SK-N-SH treated with all-trans-retinoic acid at 6 μM for 48 hours (cell line): ENCODE data around the gene LPGAT1.

Experiments used
- ATAC-seq: fragments of 200-7000 bp; cut with Tn5 transposase; 3 replicates; pipeline ENCODE4 v1.9.1; 2020; ENCODE audit warnings: mild to moderate bottlenecking, moderate library complexity
- ARNTL ChIP-seq: fragments of 450-650 bp; formaldehyde crosslinking; IDR thresholded peaks from 2 replicates; pipeline ENCODE4 v1.5.0; 2020; ENCODE audit warnings: low read depth, mild to moderate bottlenecking, moderate library complexity, borderline replicate concordance
- BACH2 ChIP-seq: fragments of 250-450 bp; sonication (Bioruptor Pico); IDR thresholded peaks from 2 replicates; pipeline ENCODE4 v1.9.0; 2021; ENCODE audit warnings: mild to moderate bottlenecking, borderline replicate concordance
- GLIS3 ChIP-seq: fragments of 250-450 bp; sonication (Bioruptor Pico); IDR thresholded peaks from 2 replicates; pipeline ENCODE4 v1.5.0; 2020; ENCODE audit warnings: mild to moderate bottlenecking, moderate library complexity
- ISL1 ChIP-seq: fragments of 250-450 bp; sonication (Bioruptor Pico); IDR thresholded peaks from 2 replicates; pipeline ENCODE4 v2.1.2; 2022; ENCODE audit warnings: mild to moderate bottlenecking, moderate library complexity
- OSR1 ChIP-seq: fragments of 250-450 bp; sonication (Bioruptor Pico); IDR thresholded peaks from 2 replicates; pipeline ENCODE4 v1.8.0; 2022; ENCODE audit warnings: moderate library complexity, mild to moderate bottlenecking, inconsistent platforms
- PPARA ChIP-seq: fragments of 250-450 bp; sonication (Bioruptor Pico); IDR thresholded peaks from 2 replicates; pipeline ENCODE4 v1.5.0; 2020; ENCODE audit warnings: mild to moderate bottlenecking, borderline replicate concordance
- TCF4 ChIP-seq: fragments of 250-450 bp; sonication (Bioruptor Pico); IDR thresholded peaks from 2 replicates; pipeline ENCODE4 v1.8.0; 2021; ENCODE audit warnings: mild to moderate bottlenecking, moderate library complexity, borderline replicate concordance
- TOX ChIP-seq: fragments of 250-450 bp; sonication (Bioruptor Pico); IDR thresholded peaks from 2 replicates; pipeline ENCODE4 v1.8.0; 2021; ENCODE audit warnings: mild to moderate bottlenecking, moderate library complexity, borderline replicate concordance
- TSHZ2 ChIP-seq: fragments of 250-450 bp; sonication (Bioruptor Pico); IDR thresholded peaks from 2 replicates; pipeline ENCODE4 v1.5.0; 2020; ENCODE audit warnings: mild to moderate bottlenecking, moderate library complexity
- ZC3H10 ChIP-seq: fragments of 250-450 bp; sonication (Bioruptor Pico); IDR thresholded peaks from 2 replicates; pipeline ENCODE4 v1.5.1; 2021; ENCODE audit warnings: mild to moderate bottlenecking, moderate library complexity
- ZFP3 ChIP-seq: fragments of 250-450 bp; sonication (Bioruptor Pico); IDR thresholded peaks from 2 replicates; pipeline ENCODE4 v1.5.0; 2020; ENCODE audit warnings: mild to moderate bottlenecking, moderate library complexity
- ZFP30 ChIP-seq: fragments of 450-650 bp; formaldehyde crosslinking; IDR thresholded peaks from 2 replicates; pipeline ENCODE4 v1.5.0; 2022; ENCODE audit warnings: mild to moderate bottlenecking, moderate library complexity
- ZNF565 ChIP-seq: fragments of 450-650 bp; formaldehyde crosslinking; conservative IDR thresholded peaks from 2 replicates; pipeline ENCODE4 v1.5.0; 2020; ENCODE audit warnings: low read depth, mild to moderate bottlenecking, moderate library complexity
- ZNF70 ChIP-seq: fragments of 450-650 bp; formaldehyde crosslinking; IDR thresholded peaks from 2 replicates; pipeline ENCODE4 v1.5.0; 2020; ENCODE audit warnings: mild to moderate bottlenecking, moderate library complexity
- ZNF8 ChIP-seq: fragments of 450-650 bp; formaldehyde crosslinking; IDR thresholded peaks from 2 replicates; pipeline ENCODE4 v1.5.0; 2020; ENCODE audit warnings: mild to moderate bottlenecking, moderate library complexity
- TF ChIP-seq, protein P1 (sequence below): fragments of 250-450 bp; sonication (Bioruptor Pico); IDR thresholded peaks from 2 replicates; pipeline ENCODE4 v1.8.0; 2020; ENCODE audit warnings: mild to moderate bottlenecking, moderate library complexity, borderline replicate concordance
- TF ChIP-seq, protein P2 (sequence below): fragments of 250-450 bp; sonication (Bioruptor Pico); IDR thresholded peaks from 2 replicates; pipeline ENCODE4 v1.8.0; 2021; ENCODE audit warnings: low read depth, mild to moderate bottlenecking, moderate library complexity, borderline replicate concordance
- TF ChIP-seq, protein P3 (sequence below): fragments of 250-450 bp; sonication (Bioruptor Pico); IDR thresholded peaks from 2 replicates; pipeline ENCODE4 v1.5.1; 2021; ENCODE audit warnings: mild to moderate bottlenecking, moderate library complexity

Gene LPGAT1

DNA sequence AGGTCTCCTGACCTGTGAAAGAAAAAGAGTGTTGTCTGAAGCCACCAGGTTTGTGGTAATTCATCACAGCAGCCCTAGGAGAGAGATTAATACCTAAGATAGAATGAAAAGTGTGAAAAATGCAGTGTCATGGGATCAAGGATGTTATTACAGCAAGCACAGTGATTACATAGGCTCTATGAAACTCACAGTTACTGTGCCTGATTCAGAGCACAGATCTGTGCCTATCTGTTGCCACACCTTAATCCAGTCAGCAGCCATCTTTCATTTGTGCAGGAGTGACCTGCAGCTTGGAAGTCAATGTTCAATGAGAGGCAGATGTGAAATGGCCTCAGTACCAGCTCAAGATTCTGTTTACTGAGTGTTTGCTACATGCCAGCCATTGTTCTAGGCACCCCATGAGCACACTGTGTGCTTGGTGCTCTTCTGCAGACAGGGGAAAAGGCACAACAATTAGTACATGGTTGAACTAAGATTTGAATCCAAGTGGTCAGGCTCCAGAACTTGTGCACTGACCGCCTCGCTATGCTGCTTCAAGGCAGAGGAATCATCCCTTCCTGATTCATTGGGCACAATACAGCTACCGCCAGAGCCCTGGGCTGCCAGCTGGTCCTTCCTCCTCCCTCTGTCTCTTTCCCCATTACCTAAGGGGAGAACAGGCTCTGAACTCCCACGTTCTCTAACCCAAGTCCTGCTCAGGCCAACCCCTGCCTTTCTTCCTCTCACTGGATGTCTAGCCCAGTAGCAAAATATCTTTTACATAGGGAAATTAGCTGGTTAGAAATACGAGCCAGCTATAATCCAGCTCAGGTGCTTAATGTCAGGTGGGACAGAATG lies 98.9 kb downstream of the LPGAT1 start:
- ATAC-seq: no peak
- TF ChIP-seq GLIS3 (CRISPR knock-in tag): no peak
- TF ChIP-seq ZNF70: no peak
- TF ChIP-seq, protein P1, sequence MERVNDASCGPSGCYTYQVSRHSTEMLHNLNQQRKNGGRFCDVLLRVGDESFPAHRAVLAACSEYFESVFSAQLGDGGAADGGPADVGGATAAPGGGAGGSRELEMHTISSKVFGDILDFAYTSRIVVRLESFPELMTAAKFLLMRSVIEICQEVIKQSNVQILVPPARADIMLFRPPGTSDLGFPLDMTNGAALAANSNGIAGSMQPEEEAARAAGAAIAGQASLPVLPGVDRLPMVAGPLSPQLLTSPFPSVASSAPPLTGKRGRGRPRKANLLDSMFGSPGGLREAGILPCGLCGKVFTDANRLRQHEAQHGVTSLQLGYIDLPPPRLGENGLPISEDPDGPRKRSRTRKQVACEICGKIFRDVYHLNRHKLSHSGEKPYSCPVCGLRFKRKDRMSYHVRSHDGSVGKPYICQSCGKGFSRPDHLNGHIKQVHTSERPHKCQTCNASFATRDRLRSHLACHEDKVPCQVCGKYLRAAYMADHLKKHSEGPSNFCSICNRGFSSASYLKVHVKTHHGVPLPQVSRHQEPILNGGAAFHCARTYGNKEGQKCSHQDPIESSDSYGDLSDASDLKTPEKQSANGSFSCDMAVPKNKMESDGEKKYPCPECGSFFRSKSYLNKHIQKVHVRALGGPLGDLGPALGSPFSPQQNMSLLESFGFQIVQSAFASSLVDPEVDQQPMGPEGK: no peak
- no peak for TF ChIP-seq ZFP3
- no peak for TF ChIP-seq ZNF8 (CRISPR knock-in tag)
- no peak for TF ChIP-seq ARNTL (CRISPR knock-in tag)
- TF ChIP-seq TOX (CRISPR knock-in tag): no peak

DNA sequence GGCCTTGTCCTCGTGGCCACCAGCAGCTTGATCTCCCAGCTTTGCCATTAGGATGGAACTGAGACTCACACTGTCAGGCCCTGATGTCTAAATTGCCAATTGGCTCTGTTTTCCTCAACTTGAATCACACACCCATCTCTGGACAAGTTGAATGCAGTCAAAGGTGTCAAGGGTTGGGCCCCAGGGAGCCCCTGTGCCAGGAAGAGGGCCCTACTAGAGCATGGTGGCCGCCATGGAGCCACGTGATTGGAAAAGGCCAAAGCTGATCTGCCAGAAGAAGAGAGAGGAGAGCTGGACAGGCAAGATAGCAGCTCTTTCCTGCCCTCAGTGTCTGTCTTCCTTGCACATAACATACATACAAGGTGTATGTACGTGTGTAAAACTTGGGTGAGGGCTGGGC lies 100.2 kb downstream of the LPGAT1 start:
- no peak for TF ChIP-seq TSHZ2 (CRISPR knock-in tag)
- no peak for TF ChIP-seq ZFP3
- no peak for TF ChIP-seq BACH2 (CRISPR knock-in tag)
- TF ChIP-seq, protein P2, sequence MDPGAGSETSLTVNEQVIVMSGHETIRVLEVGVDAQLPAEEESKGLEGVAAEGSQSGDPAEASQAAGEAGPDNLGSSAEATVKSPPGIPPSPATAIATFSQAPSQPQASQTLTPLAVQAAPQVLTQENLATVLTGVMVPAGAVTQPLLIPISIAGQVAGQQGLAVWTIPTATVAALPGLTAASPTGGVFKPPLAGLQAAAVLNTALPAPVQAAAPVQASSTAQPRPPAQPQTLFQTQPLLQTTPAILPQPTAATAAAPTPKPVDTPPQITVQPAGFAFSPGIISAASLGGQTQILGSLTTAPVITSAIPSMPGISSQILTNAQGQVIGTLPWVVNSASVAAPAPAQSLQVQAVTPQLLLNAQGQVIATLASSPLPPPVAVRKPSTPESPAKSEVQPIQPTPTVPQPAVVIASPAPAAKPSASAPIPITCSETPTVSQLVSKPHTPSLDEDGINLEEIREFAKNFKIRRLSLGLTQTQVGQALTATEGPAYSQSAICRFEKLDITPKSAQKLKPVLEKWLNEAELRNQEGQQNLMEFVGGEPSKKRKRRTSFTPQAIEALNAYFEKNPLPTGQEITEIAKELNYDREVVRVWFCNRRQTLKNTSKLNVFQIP (CRISPR knock-in tag): no peak
- no peak for TF ChIP-seq ARNTL (CRISPR knock-in tag)
- no peak for TF ChIP-seq OSR1 (CRISPR knock-in tag)
- no peak for TF ChIP-seq ZC3H10 (CRISPR knock-in tag)
- no peak for TF ChIP-seq TCF4
- no peak for ATAC-seq

DNA sequence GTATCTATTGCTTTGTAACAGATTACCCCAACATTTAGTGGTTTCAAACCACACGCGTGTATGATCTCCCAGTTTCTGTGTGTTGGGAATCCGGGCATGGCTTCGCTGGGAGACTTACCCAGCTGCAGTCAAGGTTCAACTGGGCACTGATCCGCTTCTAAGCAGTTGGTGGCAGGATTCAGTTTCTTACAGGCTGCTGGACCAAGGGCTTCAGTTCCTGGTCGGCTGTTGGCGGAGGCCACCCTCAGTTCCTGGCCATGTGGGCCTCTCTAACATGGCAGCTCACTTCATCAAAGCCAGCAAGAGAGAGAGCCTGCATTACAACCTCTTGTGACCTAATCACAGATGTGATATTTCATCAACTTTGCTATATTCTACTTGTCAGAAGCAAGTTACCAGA lies 101.3 kb downstream of the LPGAT1 start:
- TF ChIP-seq PPARA (CRISPR knock-in tag) (no peak), BACH2 (CRISPR knock-in tag) (no peak), ZNF8 (CRISPR knock-in tag) (no peak), TCF4 (no peak), ZFP30 (CRISPR knock-in tag) (no peak), ARNTL (CRISPR knock-in tag) (no peak), ZNF565 (no peak), ZNF70 (no peak), ISL1 (CRISPR knock-in tag) (no peak)
- TF ChIP-seq, protein P1: no peak
- TF ChIP-seq, protein P2 (CRISPR knock-in tag): no peak
- TF ChIP-seq, protein P3, sequence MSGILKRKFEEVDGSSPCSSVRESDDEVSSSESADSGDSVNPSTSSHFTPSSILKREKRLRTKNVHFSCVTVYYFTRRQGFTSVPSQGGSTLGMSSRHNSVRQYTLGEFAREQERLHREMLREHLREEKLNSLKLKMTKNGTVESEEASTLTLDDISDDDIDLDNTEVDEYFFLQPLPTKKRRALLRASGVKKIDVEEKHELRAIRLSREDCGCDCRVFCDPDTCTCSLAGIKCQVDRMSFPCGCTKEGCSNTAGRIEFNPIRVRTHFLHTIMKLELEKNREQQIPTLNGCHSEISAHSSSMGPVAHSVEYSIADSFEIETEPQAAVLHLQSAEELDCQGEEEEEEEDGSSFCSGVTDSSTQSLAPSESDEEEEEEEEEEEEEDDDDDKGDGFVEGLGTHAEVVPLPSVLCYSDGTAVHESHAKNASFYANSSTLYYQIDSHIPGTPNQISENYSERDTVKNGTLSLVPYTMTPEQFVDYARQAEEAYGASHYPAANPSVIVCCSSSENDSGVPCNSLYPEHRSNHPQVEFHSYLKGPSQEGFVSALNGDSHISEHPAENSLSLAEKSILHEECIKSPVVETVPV: no peak
- ATAC-seq: no peak
